Stomach (tissue), 9 donors: ENCODE results near the gene IFNK. TPM values are rescaled to one million over a fixed set of nuclear protein-coding genes. Genes with fewer than 3 reads are reported as not detected.

ENCODE experiments used
- DNase-seq, 2 donors: peaks; one replicate each; pipeline versions ENCODE4 v3.0.0 to v3.0.0-alpha.2; 2013 to 2019
- H3K27ac ChIP-seq, 5 donors: fragments of 200-600 bp in 4 of 5; sonication (generic) in 4 of 5; one replicate each; pipeline ENCODE4 v1.5.1; 2013 to 2019; ENCODE audit warnings: mild to moderate bottlenecking in 1 of 5, moderate library complexity in 1 of 5
- H3K27me3 ChIP-seq, 3 donors: fragments of 200-600 bp; sonication (generic); one replicate each; pipeline ENCODE4 v1.5.1; 2017 to 2019; ENCODE audit warnings: mixed run types in 1 of 3
- H3K36me3 ChIP-seq, 4 donors: fragments of 200-600 bp; sonication (generic); 1 replicate in 3 of 4; 2 replicates in 1 of 4; pipeline ENCODE4 v1.5.1; 2016 to 2019
- H3K4me1 ChIP-seq, 4 donors: fragments of 200-600 bp; sonication (generic); one replicate each; pipeline ENCODE4 v1.5.1; 2016 to 2019
- H3K4me3 ChIP-seq, 4 donors: fragments of 200-600 bp; sonication (generic) in 3 of 4; one replicate each; pipeline ENCODE4 v1.5.1; 2016 to 2019; ENCODE audit warnings: mild to moderate bottlenecking in 1 of 4
- H3K9me3 ChIP-seq, 4 donors: fragments of 200-600 bp; sonication (generic); one replicate each; pipeline ENCODE4 v1.5.1; 2016 to 2019
- CTCF ChIP-seq, 7 experiments: fragments of 450-650 bp in 4 of 7; fragments of 200-600 bp in 3 of 7; sonication (generic) in 3 of 7; IDR thresholded peaks; one replicate each; pipeline ENCODE4 v1.5.1; 2016 to 2019; ENCODE audit warnings: antibody characterized with exemption in 7 of 7, control low read depth in 2 of 7, mild to moderate bottlenecking in 1 of 7
- EP300 ChIP-seq: sonication (generic); formaldehyde crosslinking; IDR thresholded peaks from one replicate; pipeline ENCODE4 v1.6.1; 2017; ENCODE audit warnings: antibody characterized with exemption
- POLR2A ChIP-seq, 4 donors: fragments of 450-650 bp; IDR thresholded peaks; one replicate each; pipeline ENCODE4 v1.6.1; 2016; ENCODE audit warnings: antibody characterized with exemption in 4 of 4, control low read depth in 2 of 4, mild to moderate bottlenecking in 1 of 4, moderate library complexity in 1 of 4
- POLR2AphosphoS5 ChIP-seq, 3 donors: sonication (generic); formaldehyde crosslinking; IDR thresholded peaks; one replicate each; pipeline ENCODE4 v1.6.1; 2016; ENCODE audit warnings: antibody characterized with exemption in 3 of 3
- WGBS, 5 donors: extraction: QIAGEN DNeasy Blood & Tissue Kit in 3 of 5; methylation state at CpG; one replicate each; pipeline versions ENCODE4 v1.1.5 to v1.1.7; 2013 to 2018; 5-methylcytosine and 5-hydroxymethylcytosine counted together
- intact Hi-C: fragments of 100-400 bp; cut with DNase I; formaldehyde crosslinking; loops from one replicate; pipeline ENCODE4 v1.15.1; 2023; ENCODE audit warnings: low total_unique reads
- polyA plus RNA-seq, 3 donors: library from polyadenylated mRNA; stranded (reverse); fragments of 200-250 nt; gene quantifications; one replicate each; pipeline ENCODE4 v1.2.3, GENCODE V29; 2013
- total RNA-seq, 5 donors: library from RNA; depleted of rRNA; stranded (reverse); fragments of >200 nt; gene quantifications; one replicate each; pipeline versions ENCODE4 v1.1.0 to v1.2.3, GENCODE V29; 2014 to 2016
- donor health status: healthy with polysubstance abuse.
- donor health status: Bipolar disorder and iron deficiency.
- donor health status: healthy.

Gene IFNK
- total and polyA plus RNA-seq, 8 donors, result not detected

- 39 to 69% (median 46%) methylated on average over 5 of the region's 5 CpGs for WGBS, 5 donors
- intact Hi-C loops, result no loop called here
- no peak for TF ChIP-seq POLR2A (IDR thresholded peaks at IDR 0.05)
- no peak for TF ChIP-seq POLR2AphosphoS5 (IDR thresholded peaks at IDR 0.05)
- no peak for TF ChIP-seq CTCF (IDR thresholded peaks at IDR 0.05)
- TF ChIP-seq EP300, result no peak
- H3K4me3 ChIP-seq, result no peak overlapping the region
- no peaks in the 10 kb centered on the region for H3K9me3 ChIP-seq
- H3K4me1 ChIP-seq, result peaks cover 0 to 13% (median 5%) of the 10 kb centered on the region in 4 donors
- H3K27ac ChIP-seq, result no peak overlapping the region
- H3K27me3 ChIP-seq, result no peaks in the 10 kb centered on the region
- H3K36me3 ChIP-seq, result peaks cover 0 to 7% (median 0%) of the 10 kb centered on the region in 4 donors
- DNase-seq, result no peak
Observed at GRCh38 chr9:27487128-27487640, 36.9 kb upstream of the IFNK start.

GRCh38 chr9:27487927-27488326 lies 36.2 kb upstream of the IFNK start:
- Histone ChIP-seq H3K4me3 (no peak overlapping the region), H3K9me3 (no peaks in the 10 kb centered on the region), H3K27ac (no peak overlapping the region), H3K36me3 (peaks cover 0 to 7% (median 0%) of the 10 kb centered on the region in 4 donors), H3K27me3 (no peaks in the 10 kb centered on the region), H3K4me1 (peaks cover 0 to 13% (median 5%) of the 10 kb centered on the region in 4 donors)
- WGBS, 5 donors, result 87 to 100% (median 96%) methylated on average over 1 of the region's 1 CpG
- TF ChIP-seq EP300, result no peak
- no peak for TF ChIP-seq POLR2A (IDR thresholded peaks at IDR 0.05)
- TF ChIP-seq POLR2AphosphoS5 (IDR thresholded peaks at IDR 0.05), result no peak
- no peak for TF ChIP-seq CTCF (IDR thresholded peaks at IDR 0.05)
- intact Hi-C loops, result no loop called here
- DNase-seq, result peak in 1 of 2 donors; percentile 34

- Histone ChIP-seq H3K9me3 (no peaks in the 10 kb centered on the region), H3K4me3 (no peak overlapping the region), H3K36me3 (peaks cover 0 to 7% (median 0%) of the 10 kb centered on the region in 4 donors), H3K27ac (no peak overlapping the region), H3K27me3 (no peaks in the 10 kb centered on the region), H3K4me1 (peaks cover 0 to 13% (median 5%) of the 10 kb centered on the region in 4 donors)
- WGBS, 5 donors, result 84 to 92% (median 89%) methylated on average over 5 of the region's 5 CpGs
- intact Hi-C loops, result no loop called here
- TF ChIP-seq POLR2AphosphoS5 (IDR thresholded peaks at IDR 0.05) (no peak), POLR2A (IDR thresholded peaks at IDR 0.05) (no peak), CTCF (IDR thresholded peaks at IDR 0.05) (no peak), EP300 (no peak)
- DNase-seq, result no peak
Observed at GRCh38 chr9:27489087-27489876, 34.8 kb upstream of the IFNK start.

- no peak for DNase-seq
- Histone ChIP-seq H3K27ac (no peak overlapping the region), H3K36me3 (peaks cover 0 to 7% (median 0%) of the 10 kb centered on the region in 4 donors), H3K9me3 (no peaks in the 10 kb centered on the region), H3K27me3 (no peaks in the 10 kb centered on the region), H3K4me1 (peaks cover 0 to 26% (median 14%) of the 10 kb centered on the region in 4 donors), H3K4me3 (no peak overlapping the region)
- TF ChIP-seq POLR2A (IDR thresholded peaks at IDR 0.05) (no peak), EP300 (no peak), POLR2AphosphoS5 (IDR thresholded peaks at IDR 0.05) (no peak), CTCF (IDR thresholded peaks at IDR 0.05) (no peak)
- WGBS, 5 donors, result 58 to 87% (median 75%) methylated on average over 1 of the region's 1 CpG
- intact Hi-C loops, result no loop called here
Observed at GRCh38 chr9:27491154-27491553, 32.9 kb upstream of the IFNK start.
